Measurements from ENCODE around the gene NRIP1.

Gene NRIP1

DNA sequence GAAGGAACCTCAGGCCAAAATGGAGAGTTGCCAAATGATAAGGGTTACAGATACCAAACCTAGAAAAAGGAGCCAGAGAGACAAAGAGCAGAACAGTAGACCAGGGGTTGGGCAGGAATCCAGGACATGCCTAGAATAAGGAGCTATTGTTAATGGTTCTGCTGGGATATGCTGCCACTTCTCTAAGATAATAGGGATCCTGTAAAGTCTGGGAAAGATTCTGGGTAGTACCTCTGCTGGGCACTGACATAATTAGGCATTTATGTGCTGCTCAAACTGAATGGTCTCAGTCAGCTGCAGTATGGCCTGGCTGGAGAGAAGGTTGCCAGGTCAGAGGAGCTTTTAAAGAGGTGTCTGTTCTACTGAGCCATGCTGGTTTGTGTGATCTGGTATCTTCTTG is 19.9 kb upstream of the NRIP1 start:
- DNase-seq (ENCODE audit: low read depth) = no peak
- TF ChIP-seq, protein P1, sequence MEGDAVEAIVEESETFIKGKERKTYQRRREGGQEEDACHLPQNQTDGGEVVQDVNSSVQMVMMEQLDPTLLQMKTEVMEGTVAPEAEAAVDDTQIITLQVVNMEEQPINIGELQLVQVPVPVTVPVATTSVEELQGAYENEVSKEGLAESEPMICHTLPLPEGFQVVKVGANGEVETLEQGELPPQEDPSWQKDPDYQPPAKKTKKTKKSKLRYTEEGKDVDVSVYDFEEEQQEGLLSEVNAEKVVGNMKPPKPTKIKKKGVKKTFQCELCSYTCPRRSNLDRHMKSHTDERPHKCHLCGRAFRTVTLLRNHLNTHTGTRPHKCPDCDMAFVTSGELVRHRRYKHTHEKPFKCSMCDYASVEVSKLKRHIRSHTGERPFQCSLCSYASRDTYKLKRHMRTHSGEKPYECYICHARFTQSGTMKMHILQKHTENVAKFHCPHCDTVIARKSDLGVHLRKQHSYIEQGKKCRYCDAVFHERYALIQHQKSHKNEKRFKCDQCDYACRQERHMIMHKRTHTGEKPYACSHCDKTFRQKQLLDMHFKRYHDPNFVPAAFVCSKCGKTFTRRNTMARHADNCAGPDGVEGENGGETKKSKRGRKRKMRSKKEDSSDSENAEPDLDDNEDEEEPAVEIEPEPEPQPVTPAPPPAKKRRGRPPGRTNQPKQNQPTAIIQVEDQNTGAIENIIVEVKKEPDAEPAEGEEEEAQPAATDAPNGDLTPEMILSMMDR (conservative IDR thresholded peaks at IDR 0.05; ENCODE audit: low read depth, low read length) = no peak
- no peak overlapping the region for H3K4me3 ChIP-seq (ENCODE audit: low read length)

DNA sequence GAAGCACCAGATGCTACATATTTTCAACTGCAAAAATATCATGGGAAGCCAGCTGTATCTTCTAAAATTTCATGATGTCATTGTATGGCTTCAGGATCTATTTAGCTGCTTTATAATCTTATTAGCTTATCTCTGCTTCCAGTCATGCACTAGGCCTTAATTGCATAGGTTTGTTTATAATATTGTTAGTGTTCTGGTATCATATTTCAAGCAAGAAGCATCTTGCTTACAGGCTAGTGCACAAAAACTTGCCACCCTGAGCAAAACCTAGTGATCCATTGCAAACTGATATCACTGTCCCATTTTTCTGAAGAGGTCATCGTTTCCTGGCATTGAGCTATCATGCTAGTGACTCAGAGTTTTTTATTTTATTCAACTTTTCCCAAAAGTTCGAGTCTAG is 15.7 kb upstream of the NRIP1 start:
- TF ChIP-seq, protein P1 (conservative IDR thresholded peaks at IDR 0.05; ENCODE audit: low read depth, low read length) = no peak
- no peak overlapping the region for H3K4me3 ChIP-seq (ENCODE audit: low read length)
- DNase-seq (ENCODE audit: low read depth) = no peak

DNA sequence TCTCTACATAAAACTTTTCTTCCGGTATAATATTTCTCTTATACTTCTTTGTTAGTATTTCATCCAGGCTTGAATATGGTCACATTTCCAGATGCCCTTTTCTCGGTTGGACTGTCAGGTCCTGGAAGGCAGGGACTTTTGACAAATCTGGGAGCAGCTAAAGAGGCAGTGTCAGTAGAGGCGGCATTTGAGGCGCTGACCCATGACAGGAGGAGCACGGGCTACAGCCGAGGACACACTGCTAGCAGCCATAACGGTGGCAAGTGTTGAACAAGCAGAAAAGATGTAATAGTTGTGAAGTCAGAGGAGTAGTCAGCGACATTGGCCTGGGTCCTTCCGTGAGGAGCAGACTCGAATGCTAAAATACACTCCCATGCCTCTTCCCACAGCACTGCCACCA is 14.5 kb upstream of the NRIP1 start:
- H3K4me3 ChIP-seq (ENCODE audit: low read length) = no peak overlapping the region
- TF ChIP-seq, protein P1 (conservative IDR thresholded peaks at IDR 0.05; ENCODE audit: low read depth, low read length) = no peak
- no peak for DNase-seq (ENCODE audit: low read depth)

DNA sequence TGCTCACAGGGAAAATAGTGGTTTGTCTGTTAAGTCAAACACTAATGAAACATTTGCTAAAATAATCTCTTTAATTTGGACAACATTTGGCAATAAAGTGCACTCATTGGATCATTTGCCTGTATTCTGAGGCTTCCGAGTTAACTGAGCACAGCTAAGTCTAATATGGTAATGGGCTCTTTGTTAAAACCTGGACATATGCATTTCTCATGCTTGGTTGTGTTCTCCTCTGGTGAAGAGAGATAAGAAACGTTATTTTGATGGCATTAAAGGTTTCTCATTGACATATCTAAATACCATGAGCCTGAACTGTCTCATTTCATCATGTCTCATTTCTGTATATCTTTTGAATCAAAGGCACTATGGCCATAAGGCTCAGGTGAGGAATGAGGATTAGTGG is 13.4 kb upstream of the NRIP1 start:
- TF ChIP-seq, protein P1 (conservative IDR thresholded peaks at IDR 0.05; ENCODE audit: low read depth, low read length) = no peak
- DNase-seq (ENCODE audit: low read depth) = no peak
- no peak overlapping the region for H3K4me3 ChIP-seq (ENCODE audit: low read length)

DNA sequence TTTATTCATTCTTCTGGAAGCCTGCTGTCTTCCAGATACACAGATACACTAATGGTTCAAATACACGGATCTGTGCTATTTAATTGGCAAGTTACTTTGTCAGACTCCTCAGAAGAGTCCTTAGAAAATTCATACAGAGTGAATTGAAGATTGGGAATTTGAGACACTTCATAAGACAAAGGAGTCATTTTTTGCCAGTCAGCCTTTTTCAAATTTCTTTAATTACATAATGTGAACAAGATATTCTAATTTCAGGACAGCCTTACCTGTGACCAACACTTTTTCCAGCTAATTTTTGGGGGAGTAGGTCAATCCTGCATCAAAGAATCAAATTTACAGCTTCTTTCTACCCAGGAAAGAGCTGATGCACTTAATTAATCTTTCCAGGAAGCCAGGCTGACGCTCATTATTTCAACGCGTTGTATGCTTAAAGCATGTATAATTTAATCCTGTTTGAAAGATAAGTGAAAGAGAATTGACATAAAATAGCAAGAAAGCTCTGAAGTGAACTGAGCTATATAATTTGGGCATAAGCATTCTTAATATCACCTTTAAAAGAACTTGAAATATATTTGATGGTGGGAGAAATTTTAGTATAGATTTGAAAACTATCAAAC is 12.8 kb upstream of the NRIP1 start:
- no peak for DNase-seq (ENCODE audit: low read depth)
- TF ChIP-seq, protein P1 (conservative IDR thresholded peaks at IDR 0.05; ENCODE audit: low read depth, low read length) = no peak
- H3K4me3 ChIP-seq (ENCODE audit: low read length) = no peak overlapping the region

DNA sequence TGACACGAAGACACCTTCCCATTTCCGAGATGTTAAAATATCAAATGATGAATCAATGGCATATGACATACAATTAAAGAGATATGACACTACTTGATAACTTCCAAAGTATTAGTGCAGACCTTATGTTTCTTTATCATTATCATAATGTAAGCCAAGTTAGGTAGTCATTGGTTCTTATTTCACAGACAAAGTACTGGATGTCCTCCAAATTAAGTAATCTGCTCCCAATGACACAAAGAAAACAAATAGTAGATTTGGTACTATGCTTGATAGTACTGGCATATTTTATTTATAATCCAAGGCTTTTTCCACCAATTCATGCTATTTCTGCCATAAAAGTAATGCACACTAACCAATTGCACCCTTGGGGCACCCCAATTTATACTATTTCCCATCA is 11.9 kb upstream of the NRIP1 start:
- H3K4me3 ChIP-seq (ENCODE audit: low read length) = no peak overlapping the region
- DNase-seq (ENCODE audit: low read depth) = no peak

DNA sequence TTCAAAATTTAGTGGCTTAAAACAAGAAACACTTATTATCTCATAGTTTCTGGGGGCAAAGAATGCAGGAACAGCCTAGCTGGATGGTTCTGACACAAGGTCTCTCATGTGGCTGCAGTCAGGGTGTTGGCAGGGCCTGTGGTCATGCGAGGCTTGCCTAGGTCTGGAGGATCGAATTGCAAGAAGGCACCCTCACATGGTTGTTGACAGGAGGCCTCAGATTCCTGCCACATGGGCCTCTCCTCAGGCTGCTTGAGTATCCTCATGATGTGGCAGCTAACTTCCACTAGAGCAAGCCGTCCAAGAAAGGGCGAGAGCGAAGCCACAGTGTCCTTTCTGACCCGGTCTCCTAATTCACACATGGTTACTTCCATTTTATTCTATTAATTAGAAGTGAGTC is 6.2 kb upstream of the NRIP1 start:
- no peak for DNase-seq (ENCODE audit: low read depth)
- no peak overlapping the region for H3K4me3 ChIP-seq (ENCODE audit: low read length)
- TF ChIP-seq, protein P1 (conservative IDR thresholded peaks at IDR 0.05; ENCODE audit: low read depth, low read length) = no peak

More for the DNA sequence above, 11.9 kb upstream of the NRIP1 start:
- TF ChIP-seq, protein P1 (conservative IDR thresholded peaks at IDR 0.05; ENCODE audit: low read depth, low read length) = no peak

Data from retinal pigment epithelial cell (primary cell).